Colonic mucosa (tissue), 4 donors: ENCODE results near the gene NDUFV1. TPM values are rescaled to one million over a fixed set of nuclear protein-coding genes. Genes with fewer than 3 reads are reported as not detected.
"Not testable (repeated sequence)": the region's sequence is repeated elsewhere in the genome, so short reads cannot be mapped to it uniquely, and the experiment has no call there.

Experiments used
- DNase-seq: peaks from one replicate; pipeline ENCODE4 v3.0.0-alpha.2; 2020
- H3K27ac ChIP-seq: fragments of 200-600 bp; one replicate; pipeline ENCODE4 v1.8.0; 2021
- H3K27me3 ChIP-seq: fragments of 200-600 bp; one replicate; pipeline ENCODE4 v1.8.0; 2021
- H3K36me3 ChIP-seq: fragments of 200-600 bp; one replicate; pipeline ENCODE4 v1.8.0; 2021
- H3K4me1 ChIP-seq: fragments of 200-600 bp; one replicate; pipeline ENCODE4 v1.8.0; 2021; ENCODE audit warnings: mild to moderate bottlenecking
- H3K4me3 ChIP-seq: fragments of 200-600 bp; one replicate; pipeline ENCODE4 v1.8.0; 2021
- H3K9ac ChIP-seq, 2 donors: one replicate each; pipeline ENCODE4 v1.7.0; 2013; ENCODE audit warnings: control low read depth in 2 of 2, low read depth in 2 of 2, low read length in 2 of 2
- H3K9me3 ChIP-seq: fragments of 200-600 bp; one replicate; pipeline ENCODE4 v1.8.0; 2021
- intact Hi-C: fragments of 100-400 bp; cut with DNase I; formaldehyde crosslinking; loops from one replicate; pipeline ENCODE4 v1.14.1; 2022
- total RNA-seq, 2 donors: library from RNA; stranded (reverse); fragmentation: NEBNext Ultra II Directional in 1 of 2; extraction: Animal tissue kit (Norgen Biotek cat#: 25700) in 1 of 2; gene quantifications; one replicate each; pipeline ENCODE4 v1.2.1, GENCODE V29; 2021
- TF ChIP-seq, protein P1 (sequence below): fragments of 200-600 bp; IDR thresholded peaks from one replicate; pipeline ENCODE4 v1.8.0; 2022; ENCODE audit warnings: antibody characterized with exemption, mild to moderate bottlenecking
- donor health status: healthy.
- donor health status: DM: no; HTN: no; CAD: no.
- donor health status: DM: no; HTN: no; CAD: no.

The NDUFV1 gene
- total RNA-seq, 2 donors from 2014 or later, result 329 to 361 TPM

- Histone ChIP-seq H3K4me1 (no peaks in the 10 kb centered on the region), H3K36me3 (no peaks in the 10 kb centered on the region), H3K4me3 (no peak overlapping the region), H3K9me3 (no peaks in the 10 kb centered on the region), H3K27me3 (no peaks in the 10 kb centered on the region), H3K27ac (no peak overlapping the region), H3K9ac (no peak overlapping the region)
- no peak for DNase-seq
- intact Hi-C loops, result no loop called here
- TF ChIP-seq, protein P1, sequence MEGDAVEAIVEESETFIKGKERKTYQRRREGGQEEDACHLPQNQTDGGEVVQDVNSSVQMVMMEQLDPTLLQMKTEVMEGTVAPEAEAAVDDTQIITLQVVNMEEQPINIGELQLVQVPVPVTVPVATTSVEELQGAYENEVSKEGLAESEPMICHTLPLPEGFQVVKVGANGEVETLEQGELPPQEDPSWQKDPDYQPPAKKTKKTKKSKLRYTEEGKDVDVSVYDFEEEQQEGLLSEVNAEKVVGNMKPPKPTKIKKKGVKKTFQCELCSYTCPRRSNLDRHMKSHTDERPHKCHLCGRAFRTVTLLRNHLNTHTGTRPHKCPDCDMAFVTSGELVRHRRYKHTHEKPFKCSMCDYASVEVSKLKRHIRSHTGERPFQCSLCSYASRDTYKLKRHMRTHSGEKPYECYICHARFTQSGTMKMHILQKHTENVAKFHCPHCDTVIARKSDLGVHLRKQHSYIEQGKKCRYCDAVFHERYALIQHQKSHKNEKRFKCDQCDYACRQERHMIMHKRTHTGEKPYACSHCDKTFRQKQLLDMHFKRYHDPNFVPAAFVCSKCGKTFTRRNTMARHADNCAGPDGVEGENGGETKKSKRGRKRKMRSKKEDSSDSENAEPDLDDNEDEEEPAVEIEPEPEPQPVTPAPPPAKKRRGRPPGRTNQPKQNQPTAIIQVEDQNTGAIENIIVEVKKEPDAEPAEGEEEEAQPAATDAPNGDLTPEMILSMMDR, result no peak
These were observed 13.7 kb upstream of the NDUFV1 start for GRCh38 chr11:67592880-67593564.

GRCh38 chr11:67593565-67593905 lies 13.2 kb upstream of the NDUFV1 start:
- no peaks in the 10 kb centered on the region for H3K36me3 ChIP-seq
- H3K4me3 ChIP-seq, result no peak overlapping the region
- H3K9ac ChIP-seq, result no peak overlapping the region
- no peaks in the 10 kb centered on the region for H3K27me3 ChIP-seq
- intact Hi-C loops, result no loop called here
- H3K4me1 ChIP-seq, result no peaks in the 10 kb centered on the region
- no peak overlapping the region for H3K27ac ChIP-seq
- DNase-seq, result no peak
- TF ChIP-seq, protein P1, result no peak
- H3K9me3 ChIP-seq, result no peaks in the 10 kb centered on the region

GRCh38 chr11:67594480-67594879 lies 12.3 kb upstream of the NDUFV1 start:
- DNase-seq, result no peak
- Histone ChIP-seq H3K4me3 (no peak overlapping the region), H3K4me1 (no peaks in the 10 kb centered on the region), H3K36me3 (no peaks in the 10 kb centered on the region), H3K9me3 (no peaks in the 10 kb centered on the region), H3K27ac (no peak overlapping the region), H3K9ac (no peak overlapping the region), H3K27me3 (no peaks in the 10 kb centered on the region)
- TF ChIP-seq, protein P1, result no peak
- intact Hi-C loops, result no loop called here

- Histone ChIP-seq H3K4me1 (no peaks in the 10 kb centered on the region), H3K27ac (no peak overlapping the region), H3K9me3 (no peaks in the 10 kb centered on the region), H3K9ac (no peak overlapping the region), H3K36me3 (no peaks in the 10 kb centered on the region), H3K4me3 (no peak overlapping the region), H3K27me3 (no peaks in the 10 kb centered on the region)
- TF ChIP-seq, protein P1, result no peak
- intact Hi-C loops, result no loop called here
- no peak for DNase-seq
These were observed 9.9 kb upstream of the NDUFV1 start for GRCh38 chr11:67596753-67597300.

- H3K9me3 ChIP-seq, H3K9ac ChIP-seq, H3K36me3 ChIP-seq, intact Hi-C loops, H3K4me3 ChIP-seq, DNase-seq, H3K27me3 ChIP-seq, H3K4me1 ChIP-seq, H3K27ac ChIP-seq: not testable (repeated sequence)
These were observed 9.3 kb upstream of the NDUFV1 start for GRCh38 chr11:67597458-67597857.

- H3K36me3 ChIP-seq, H3K9me3 ChIP-seq, H3K27me3 ChIP-seq, H3K27ac ChIP-seq, intact Hi-C loops, DNase-seq, H3K4me3 ChIP-seq, H3K9ac ChIP-seq, H3K4me1 ChIP-seq: not testable (repeated sequence)
These were observed 8.8 kb upstream of the NDUFV1 start for GRCh38 chr11:67597963-67598362.
